NK-92 (cell line): Measurements from ENCODE around the gene IL15RA.

Experiments
- DNase-seq: peaks from one replicate; lab custom pipeline; 2025; ENCODE audit not compliant: unreplicated experiment; lab: John Stamatoyannopoulos, UW

IL15RA gene

GRCh38 chr10:5977471-5978229, at the start of gene IL15RA:
Gene IL15RA (minus strand): TSS chr10:5977543. CDS start chr10:5977492, 51 bp downstream.
- no peak for DNase-seq

GRCh38 chr10:6025683-6026255, 48.4 kb upstream of the IL15RA start:
- no peak for DNase-seq

- no peak for DNase-seq
Measured at GRCh38 chr10:6024334-6024682, 47.0 kb upstream of the IL15RA start.

- no peak for DNase-seq
Measured at GRCh38 chr10:6023661-6024333, 46.5 kb upstream of the IL15RA start.

GRCh38 chr10:6022660-6023059, 45.3 kb upstream of the IL15RA start:
- DNase-seq = no peak

- DNase-seq = no peak
Measured at GRCh38 chr10:6020826-6021225, 43.5 kb upstream of the IL15RA start.

GRCh38 chr10:6019796-6020195, 42.5 kb upstream of the IL15RA start:
- DNase-seq = no peak

- DNase-seq = no peak
Measured at GRCh38 chr10:6019010-6019782, 41.9 kb upstream of the IL15RA start.

- DNase-seq = no peak
Measured at GRCh38 chr10:6018422-6018821, 41.1 kb upstream of the IL15RA start.

GRCh38 chr10:6017781-6018354, 40.5 kb upstream of the IL15RA start:
- no peak for DNase-seq

- no peak for DNase-seq
Measured at GRCh38 chr10:6014241-6014761, 37.0 kb upstream of the IL15RA start.

GRCh38 chr10:6013413-6014192, 36.3 kb upstream of the IL15RA start:
- no peak for DNase-seq

GRCh38 chr10:6012121-6012905, 35.0 kb upstream of the IL15RA start:
- DNase-seq = no peak

- DNase-seq = no peak
Measured at GRCh38 chr10:6011558-6011957, 34.2 kb upstream of the IL15RA start.

- DNase-seq = no peak
Measured at GRCh38 chr10:6010569-6010968, 33.2 kb upstream of the IL15RA start.

GRCh38 chr10:6009961-6010360, 32.6 kb upstream of the IL15RA start:
- no peak for DNase-seq

GRCh38 chr10:6009150-6009549, 31.8 kb upstream of the IL15RA start:
- DNase-seq = no peak

GRCh38 chr10:6008497-6009142, 31.3 kb upstream of the IL15RA start:
- DNase-seq = no peak

- DNase-seq = no peak
Measured at GRCh38 chr10:6006991-6007390, 29.6 kb upstream of the IL15RA start.
